Measurements from ENCODE around the gene MCM3AP.

Gene MCM3AP

DNA sequence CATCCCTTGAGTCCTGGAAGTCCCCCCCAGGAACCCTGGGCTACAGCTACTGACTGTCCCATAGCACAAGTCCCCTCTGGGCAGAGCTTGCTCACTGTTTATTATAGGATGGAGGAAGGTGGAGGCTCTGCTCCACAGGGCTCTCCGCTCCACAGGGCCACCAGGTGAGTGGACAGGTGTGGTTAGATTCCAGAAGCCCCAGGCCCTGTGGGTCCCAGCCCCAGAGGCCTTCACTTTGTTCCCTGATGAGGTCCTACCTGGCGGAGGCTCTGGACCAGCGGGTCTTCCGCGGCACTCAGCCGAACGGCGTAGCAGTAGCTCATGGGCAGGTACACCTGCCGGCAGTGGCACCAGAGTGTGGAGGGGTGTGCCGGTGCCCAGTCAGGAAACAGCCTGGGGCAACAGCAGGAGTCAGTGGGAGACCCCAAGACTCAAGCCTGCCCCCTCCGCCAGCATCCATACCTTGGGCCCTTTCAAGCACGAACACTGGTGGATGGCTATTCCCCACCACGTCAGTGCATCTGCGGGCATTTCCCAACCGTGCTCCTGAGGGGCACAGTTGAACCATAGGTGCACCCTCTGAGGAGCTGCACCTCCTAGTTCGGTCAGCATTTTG, 69.2 kb downstream of the MCM3AP start:
- DNase-seq, result no peak
- no peak for TF ChIP-seq CTCF (IDR thresholded peaks at IDR 0.05; ENCODE audit: low read depth, low read length, missing control alignments)
- Histone ChIP-seq H3K27ac (no peak overlapping the region), H3K36me3 (replicated peaks) (peaks cover 44% of the 10 kb centered on the region), H3K27me3 (replicated peaks) (no peaks in the 10 kb centered on the region), H3K4me3 (ENCODE audit: low read depth, low read length) (no peak overlapping the region)
- in situ Hi-C loops (cut with HindIII; ENCODE audit: low pct_ligation_motif_present, low sequenced_read_pairs), result no loop called here

- H3K4me3 ChIP-seq (ENCODE audit: low read depth, low read length), result no peak overlapping the region
- in situ Hi-C loops (cut with HindIII; ENCODE audit: low pct_ligation_motif_present, low sequenced_read_pairs), result no loop called here
- no peak for TF ChIP-seq CTCF (IDR thresholded peaks at IDR 0.05; ENCODE audit: low read depth, low read length, missing control alignments)
- H3K27ac ChIP-seq, result no peak overlapping the region
- H3K36me3 ChIP-seq (replicated peaks), result peaks cover 47% of the 10 kb centered on the region
- H3K27me3 ChIP-seq (replicated peaks), result no peaks in the 10 kb centered on the region
- no peak for DNase-seq
These were observed 69.8 kb downstream of the MCM3AP start for GRCh38 chr21:46215436-46216131.

- Histone ChIP-seq H3K27ac (no peak overlapping the region), H3K4me3 (ENCODE audit: low read depth, low read length) (no peak overlapping the region)
These were observed 70.7 kb downstream of the MCM3AP start for GRCh38 chr21:46214478-46215340.

GRCh38 chr21:46213620-46214286, 71.7 kb downstream of the MCM3AP start:
- no peak for DNase-seq
- in situ Hi-C loops (cut with HindIII; ENCODE audit: low pct_ligation_motif_present, low sequenced_read_pairs), result no loop called here
- Histone ChIP-seq H3K36me3 (replicated peaks) (peaks cover 48% of the 10 kb centered on the region), H3K4me3 (ENCODE audit: low read depth, low read length) (no peak overlapping the region), H3K27ac (no peak overlapping the region), H3K27me3 (replicated peaks) (no peaks in the 10 kb centered on the region)
- no peak for TF ChIP-seq CTCF (IDR thresholded peaks at IDR 0.05; ENCODE audit: low read depth, low read length, missing control alignments)

More at GRCh38 chr21:46214478-46215340, 70.7 kb downstream of the MCM3AP start:
- peaks cover 42% of the 10 kb centered on the region for H3K36me3 ChIP-seq (replicated peaks)
- no peak for TF ChIP-seq CTCF (IDR thresholded peaks at IDR 0.05; ENCODE audit: low read depth, low read length, missing control alignments)
- H3K27me3 ChIP-seq (replicated peaks), result no peaks in the 10 kb centered on the region
- no peak for DNase-seq
- in situ Hi-C loops (cut with HindIII; ENCODE audit: low pct_ligation_motif_present, low sequenced_read_pairs), result no loop called here

DNA sequence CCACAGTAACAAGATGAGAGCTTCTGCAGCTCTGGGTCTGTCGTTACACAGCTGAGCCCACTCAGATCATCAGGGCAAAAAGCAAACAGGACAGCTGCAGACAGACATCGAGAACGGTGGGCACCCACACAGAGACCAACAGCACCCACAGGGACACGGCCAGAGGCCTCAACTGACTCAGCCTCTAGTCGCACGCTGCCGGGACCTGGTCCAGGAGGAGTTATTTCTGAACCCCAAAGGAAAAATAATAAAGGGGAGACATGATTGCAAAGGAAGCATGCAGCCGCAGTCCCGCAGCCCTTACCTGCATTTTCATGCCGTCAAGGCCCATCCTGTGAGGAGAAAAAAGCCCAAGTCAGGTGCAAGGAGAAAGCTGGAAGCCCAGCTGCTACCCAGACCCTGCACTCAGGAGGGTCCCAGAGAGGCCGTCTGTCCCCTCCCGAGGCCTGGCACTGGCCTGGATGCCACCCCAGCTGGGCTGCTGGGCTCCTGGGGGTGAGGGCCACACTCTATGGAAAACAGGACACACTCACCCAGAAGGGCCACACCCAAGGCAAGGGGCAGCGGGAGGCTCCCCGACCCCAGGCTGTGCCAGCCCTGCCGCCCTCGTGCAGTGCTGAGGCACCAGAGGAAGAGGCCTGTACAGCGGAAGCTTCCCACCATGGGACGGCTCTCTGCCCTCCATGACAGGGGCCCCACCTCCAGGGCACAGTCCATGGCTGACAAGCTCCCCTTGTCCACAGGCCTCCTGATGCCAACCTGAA, 72.5 kb downstream of the MCM3AP start:
- H3K4me3 ChIP-seq (ENCODE audit: low read depth, low read length), result no peak overlapping the region
- no peak for DNase-seq
- no peak overlapping the region for H3K27ac ChIP-seq
- H3K36me3 ChIP-seq (replicated peaks), result peaks cover 56% of the 10 kb centered on the region
- in situ Hi-C loops (cut with HindIII; ENCODE audit: low pct_ligation_motif_present, low sequenced_read_pairs), result no loop called here
- H3K27me3 ChIP-seq (replicated peaks), result no peaks in the 10 kb centered on the region
- no peak for TF ChIP-seq CTCF (IDR thresholded peaks at IDR 0.05; ENCODE audit: low read depth, low read length, missing control alignments)
